LoVo (cell line): ENCODE results near the gene MROH8.

Source experiments
- DNase-seq: peaks from one replicate; pipeline ENCODE4 v3.0.0-alpha.2; 2016; ENCODE audit warnings: low spot score

Gene MROH8

DNA sequence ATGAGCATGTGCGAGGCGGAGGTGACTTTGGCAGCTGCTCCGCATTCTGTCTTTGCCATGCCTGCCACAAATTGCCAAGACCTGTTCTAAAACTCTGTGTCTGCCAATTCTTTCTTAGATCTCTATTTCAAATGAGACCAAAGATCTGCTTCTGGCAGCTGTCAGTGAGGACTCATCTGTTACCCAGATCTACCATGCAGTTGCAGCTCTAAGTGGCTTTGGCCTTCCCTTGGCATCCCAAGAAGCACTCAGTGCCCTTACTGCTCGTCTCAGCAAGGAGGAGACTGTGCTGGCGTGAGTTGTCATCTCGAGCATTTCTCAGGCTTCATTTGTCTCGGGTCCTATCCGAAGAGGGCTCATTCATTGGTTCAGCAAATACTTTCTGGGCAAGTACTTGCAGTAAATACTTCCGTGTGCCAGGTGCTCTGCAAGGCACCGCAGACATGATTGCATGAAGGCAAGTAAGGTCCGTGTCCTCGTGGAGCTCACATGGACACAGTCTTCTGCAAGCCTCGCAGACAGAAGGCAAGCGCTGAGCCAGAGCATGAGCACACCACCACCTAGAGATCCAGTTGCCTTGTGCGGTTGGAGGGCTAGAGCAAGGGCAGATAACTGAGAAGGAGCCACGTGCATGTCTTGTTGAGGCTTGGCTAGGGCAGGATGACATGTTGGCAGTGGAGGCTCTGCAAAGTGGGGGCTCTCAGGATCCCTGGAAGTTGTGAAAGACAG lies 19.7 kb upstream of the MROH8 start:
- no peak for DNase-seq

DNA sequence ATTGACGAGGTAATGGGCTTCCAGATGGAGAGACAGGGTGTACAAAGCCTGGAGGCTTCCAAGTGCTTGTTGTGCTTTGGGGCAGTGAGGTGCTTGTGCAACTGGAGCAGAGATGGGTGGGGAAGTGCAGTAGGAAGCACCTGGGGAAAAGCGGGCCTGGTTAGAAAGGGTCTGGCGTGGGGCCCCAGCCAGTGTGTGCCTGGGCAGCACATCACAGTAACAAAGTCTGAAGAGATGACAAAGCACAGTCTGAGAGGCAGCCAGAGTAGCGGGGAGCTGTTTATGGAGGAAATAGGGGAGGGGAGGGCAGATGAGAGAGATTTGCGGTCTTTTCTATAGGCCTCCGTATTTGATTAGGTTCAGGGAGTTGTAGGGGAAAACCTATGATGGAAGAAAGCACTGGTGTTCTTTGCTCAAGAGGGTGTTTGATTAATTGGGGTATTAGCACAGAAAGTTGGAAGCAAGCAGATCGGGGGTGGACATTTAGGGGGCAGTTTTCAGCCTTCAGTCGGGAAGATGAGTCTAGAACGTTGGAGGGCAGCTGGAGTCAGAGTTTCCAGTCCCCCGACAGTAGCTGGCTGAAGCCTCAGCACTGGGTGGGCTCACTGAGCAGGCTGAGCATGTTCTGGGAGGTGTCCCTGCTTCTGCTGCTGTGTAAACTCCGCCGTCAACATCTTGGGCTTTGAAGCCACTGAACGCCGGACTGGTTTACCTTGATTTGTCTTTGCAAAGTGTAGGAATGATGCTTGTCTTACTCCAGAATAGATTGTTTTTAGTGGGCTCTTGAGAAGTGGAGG lies 15.5 kb upstream of the MROH8 start:
- no peak for DNase-seq

DNA sequence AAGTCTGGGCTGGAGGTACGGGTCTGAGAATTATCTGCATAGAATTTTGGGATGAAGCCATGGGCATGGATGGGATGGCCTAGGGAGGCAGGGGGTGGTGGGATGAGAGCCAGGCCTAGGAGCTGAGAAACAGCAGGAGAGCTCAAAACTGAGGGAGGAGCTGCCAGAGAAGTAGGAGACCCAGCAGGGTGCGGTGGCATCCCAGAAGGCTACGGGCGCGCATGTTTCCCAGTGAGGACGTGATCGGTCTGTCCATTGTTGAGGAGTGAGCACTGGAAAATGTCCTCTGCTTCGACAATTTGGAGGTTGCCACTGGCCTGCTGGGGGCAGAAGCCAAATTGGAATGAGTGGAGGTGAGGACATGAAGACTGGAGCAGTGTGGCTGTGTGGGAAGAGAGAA lies 14.5 kb upstream of the MROH8 start:
- DNase-seq = no peak

DNA sequence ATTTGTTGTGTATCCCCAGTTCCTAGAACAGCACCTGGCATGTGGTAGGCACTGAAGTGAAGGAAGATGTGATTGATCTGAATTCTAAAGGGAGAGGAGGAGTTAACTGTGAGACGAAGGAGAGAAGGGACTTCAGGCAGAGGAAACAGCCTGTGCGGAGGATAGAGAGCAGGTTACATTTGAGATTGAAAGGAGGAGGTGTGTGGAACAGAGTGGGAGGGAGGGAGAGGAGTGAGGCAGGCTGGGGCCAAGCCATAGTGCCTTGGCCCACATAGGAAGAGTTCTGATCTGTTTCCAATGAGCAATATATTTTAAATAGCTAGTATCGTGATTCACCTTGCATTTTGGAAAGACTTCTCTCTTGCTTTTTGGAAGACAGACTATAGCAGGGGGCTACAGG lies 13.9 kb upstream of the MROH8 start:
- no peak for DNase-seq

DNA sequence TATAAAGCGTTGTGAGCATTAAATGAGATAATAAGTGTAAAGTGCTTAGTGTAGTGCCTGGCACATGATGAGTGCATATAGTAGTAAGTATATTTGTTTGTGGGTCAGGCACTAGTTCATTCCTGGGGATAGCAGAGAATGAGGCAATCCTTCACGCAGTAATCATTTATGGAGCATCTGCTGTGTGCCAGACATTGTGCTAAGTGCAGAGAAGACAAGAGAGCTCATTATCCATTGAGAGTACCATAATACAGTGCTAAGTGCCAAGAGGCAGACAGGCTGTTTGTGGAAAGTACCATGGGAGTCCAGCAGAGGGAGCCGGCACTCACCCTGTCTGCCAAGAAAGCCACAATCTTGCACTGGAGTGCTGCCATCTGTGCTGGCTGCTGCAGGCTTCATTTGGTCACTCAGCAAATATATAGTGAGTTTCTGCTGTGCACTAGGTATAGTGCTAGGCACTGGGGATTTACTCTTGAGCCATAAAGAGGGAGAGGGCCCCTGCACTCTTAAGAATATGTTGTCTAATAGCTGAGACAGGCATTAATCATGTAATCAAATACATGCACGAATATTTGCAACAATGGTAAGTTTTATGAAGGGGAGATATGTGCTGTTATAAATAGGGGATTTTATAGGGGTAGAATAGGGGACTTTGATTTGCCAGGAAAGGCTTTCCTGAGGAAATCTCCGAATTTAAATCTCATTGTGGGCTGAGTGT lies 12.9 kb upstream of the MROH8 start:
- peak; percentile 64 for DNase-seq

DNA sequence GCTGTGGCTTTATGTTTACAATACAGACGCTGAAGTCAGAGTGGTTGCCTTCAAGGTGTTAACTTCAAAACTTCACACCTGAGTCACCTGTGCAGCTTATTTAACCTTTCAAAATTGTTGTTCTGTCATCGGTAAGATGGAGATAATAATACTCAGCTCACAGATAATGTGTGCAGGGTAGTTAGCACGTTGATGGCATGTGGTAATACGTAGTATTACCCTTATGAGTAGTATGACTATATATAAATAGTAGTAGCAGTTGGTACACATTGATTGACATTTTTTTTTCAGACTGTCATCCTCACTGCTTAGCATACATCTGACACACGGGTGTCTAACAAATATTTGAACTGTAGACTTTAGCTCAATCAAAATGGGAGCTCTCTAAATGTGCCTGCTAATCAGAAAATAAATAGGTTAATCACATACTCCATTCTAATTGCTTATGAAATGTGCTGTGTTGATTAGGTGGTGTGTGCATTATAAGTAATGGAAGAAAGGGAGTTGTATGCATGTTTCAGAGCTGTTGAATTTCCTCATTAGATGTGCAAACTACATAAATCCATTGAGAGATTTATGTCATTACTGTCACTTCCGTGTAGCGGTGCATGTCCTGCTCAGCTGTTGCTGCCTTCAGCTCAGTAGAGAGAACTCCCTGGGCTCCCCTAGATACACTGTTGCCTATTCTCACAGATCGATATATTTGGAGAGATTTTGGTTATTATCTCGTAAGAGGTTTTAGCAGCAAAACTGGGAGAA lies 11.2 kb upstream of the MROH8 start:
- DNase-seq = no peak

DNA sequence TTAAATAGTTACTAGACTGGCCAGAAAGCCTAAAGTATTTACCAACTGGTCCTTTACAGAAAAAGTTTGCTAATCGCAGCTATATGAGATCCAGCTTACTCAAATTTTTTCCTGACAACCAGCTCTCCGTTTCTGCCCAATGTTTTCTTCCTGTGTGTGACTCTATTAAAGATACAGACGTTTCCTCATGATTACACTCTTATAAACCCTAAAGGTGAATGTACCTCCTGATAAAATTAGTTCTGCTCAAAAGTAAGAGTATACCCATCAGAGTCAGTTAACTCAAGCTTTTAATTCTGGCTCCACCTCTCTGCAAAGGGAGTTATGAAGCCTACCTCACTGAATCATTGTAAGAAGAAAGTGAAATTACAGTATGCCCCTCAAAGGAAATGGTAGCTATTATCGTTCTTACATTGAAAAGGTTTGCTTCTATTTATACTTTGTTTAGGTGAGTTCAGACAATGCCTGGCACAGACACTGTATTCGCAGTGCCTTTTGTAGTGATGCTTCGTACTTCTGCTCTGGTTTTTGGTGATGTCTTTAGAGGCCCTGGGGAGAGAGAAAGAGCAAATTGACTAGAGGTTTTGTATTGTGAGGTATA lies 10.2 kb upstream of the MROH8 start:
- DNase-seq = no peak

DNA sequence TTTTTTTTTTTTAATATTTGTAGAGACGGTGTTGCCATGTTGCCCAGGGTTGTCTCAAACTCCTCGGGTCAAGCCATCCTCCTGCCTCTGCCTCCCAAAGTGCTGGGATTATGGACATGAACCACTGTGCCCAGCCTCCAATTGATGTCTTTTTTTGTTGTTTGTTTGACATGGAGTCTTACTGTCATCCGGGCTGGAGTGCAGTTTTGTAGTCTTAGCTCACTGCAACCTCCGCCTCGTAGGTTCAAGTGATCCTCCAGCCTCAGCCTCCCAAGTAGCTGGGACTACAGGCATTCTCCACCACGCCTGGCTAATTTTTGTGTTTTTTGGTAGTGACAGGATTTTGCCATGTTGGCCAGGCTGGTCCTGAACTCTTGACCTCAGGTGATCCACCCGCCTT lies 9.4 kb upstream of the MROH8 start:
- no peak for DNase-seq

DNA sequence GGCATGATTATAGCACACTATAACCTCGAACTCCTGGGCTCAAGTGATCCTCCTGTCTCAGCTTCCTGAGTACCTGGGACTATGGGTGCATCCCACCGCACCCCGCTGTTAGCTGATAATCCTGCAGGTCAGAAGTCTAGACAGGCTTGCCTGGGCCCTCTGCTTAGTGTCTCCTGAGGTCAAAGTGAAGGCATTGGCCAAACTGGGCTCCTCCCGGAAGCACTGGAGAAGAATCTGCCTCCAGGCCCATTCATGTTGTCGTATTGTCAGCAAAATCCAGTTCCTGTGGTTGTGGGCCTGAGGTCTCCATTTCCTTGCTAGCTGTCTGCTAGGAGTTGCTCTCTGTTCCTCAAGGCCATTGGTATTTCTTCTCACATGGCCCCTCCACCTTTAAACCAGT lies 6.3 kb upstream of the MROH8 start:
- no peak for DNase-seq

DNA sequence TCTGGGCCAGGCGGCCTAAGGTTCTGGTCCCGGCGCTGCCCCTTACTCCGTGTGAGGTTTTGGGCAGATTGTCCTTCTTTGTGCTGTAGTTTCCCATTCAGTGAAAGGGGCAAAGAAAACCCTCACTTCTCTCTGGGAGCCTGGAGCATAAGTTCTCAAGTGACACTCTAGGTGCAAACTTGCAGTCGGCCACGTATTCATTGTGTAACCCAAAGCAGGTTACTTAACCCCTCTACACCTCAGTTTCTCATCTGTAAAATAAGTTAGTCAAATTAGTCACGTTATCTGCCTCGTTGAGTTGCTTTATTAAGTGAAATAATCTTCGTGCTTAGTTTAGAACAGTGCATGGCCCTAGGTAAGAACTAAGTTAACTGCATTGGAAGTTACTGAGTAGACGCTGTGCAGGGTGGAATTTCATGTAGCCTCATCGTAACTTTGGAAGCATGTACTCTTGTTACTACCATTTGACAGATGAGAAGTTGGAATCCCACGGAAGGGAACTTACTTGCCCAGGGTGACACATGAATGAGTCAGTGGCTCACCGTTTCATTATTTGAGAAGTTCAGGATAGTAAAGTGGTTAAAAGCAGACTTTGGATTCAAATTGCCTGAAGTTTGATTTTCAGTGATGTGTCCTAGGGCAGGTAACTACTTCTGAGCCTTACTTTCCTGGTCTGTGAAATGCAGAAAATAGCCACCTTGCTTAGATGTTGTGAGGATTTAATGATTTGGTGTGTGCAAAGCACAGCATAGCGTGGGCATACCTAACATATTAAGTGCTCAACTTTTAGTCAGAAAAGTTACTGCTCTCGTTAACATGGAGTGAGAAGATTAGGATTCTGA lies 556 bp upstream of the MROH8 start:
- DNase-seq = peak; percentile 32

DNA sequence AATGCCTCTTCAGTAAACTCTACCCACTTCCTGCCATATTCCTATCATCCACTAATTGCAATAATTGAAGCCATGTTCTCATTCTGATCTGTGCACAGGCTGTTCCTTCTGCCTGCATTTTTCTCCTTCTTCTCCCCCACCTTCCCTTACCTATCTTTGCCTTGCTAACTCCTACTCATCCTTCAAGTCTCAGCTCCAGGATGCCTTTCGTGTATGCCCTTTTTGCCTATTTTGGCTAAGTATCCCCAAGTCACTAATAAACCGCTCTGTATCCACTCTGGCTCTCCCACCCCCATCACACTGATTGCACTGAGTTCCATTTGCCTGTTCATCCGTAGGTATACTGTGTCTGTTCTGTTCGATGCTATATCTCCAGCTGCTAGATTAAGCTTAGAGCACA lies 6.5 kb downstream of the MROH8 start:
- DNase-seq = no peak

DNA sequence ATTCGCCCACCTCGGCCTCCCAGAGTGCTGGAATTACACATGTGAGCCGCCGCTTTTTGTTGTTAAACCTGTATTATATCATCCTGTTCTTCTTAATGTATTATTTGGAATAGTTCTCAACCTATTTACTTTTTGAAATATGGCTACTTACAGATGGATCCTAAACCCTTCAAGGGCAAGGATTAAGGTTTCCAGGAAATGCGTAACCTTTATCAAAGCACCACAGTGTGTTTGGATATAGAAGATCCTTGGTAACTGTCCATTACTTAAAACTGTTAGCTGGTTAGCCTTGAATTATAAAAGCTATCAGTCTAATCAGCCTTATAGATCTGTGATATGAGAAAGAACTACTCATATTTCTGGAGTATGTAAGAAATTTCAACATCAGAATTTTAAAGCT lies 12.5 kb downstream of the MROH8 start:
- DNase-seq = no peak

DNA sequence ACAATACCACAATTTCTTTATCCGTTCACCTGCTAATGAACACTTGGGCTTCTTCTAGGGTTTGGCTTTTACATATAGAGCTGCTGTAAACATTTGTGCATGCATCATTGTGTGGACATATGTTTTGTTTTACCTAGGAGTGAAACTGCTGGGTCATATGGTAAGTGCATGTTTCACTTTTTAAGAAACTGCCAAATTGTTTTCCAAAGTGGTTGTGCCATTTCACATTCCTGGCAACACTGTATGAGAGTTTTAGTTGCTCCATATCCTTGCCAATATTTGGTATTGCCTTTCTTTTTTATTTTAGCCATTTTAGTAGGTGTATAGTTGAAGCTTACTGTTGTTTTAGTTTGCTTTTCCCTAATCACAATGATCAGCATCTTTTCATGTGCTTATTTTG lies 14.3 kb downstream of the MROH8 start:
- no peak for DNase-seq

DNA sequence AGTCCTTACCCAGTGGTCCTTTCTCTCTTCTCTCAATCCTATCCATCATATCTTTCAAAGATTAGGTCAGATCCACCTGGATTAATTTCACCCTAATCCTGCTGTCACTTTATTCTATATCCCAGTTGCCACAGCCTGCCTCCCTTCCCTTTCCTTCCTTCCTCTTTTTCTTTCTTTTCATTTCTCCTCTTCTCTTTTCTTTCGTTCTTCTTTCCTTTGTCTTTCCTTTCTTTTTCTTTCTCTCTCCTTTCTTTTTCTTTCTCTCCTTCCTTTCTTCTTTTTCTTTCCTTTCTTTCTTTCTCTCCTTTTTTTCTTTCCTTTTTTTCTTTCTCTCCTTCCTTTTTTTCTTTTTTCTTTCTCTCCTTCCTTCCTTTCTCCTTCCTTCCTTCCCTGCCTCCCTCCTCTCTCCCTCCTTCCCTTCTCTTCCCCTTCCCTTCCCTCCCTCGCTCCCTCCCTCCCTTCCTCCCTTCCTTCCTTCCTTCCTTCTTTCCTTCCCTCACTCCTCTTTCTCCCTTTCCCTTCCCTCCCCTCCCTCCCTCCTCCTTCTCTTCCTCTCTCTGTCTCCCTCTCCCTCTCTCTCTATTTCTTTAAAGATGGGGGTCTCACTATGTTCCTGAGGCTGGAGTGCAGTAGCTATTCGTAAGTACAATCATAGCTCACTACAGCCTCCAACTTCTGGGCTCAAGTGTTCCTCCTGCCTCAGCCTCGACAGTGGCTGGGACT lies 15.4 kb downstream of the MROH8 start:
- DNase-seq = no peak

DNA sequence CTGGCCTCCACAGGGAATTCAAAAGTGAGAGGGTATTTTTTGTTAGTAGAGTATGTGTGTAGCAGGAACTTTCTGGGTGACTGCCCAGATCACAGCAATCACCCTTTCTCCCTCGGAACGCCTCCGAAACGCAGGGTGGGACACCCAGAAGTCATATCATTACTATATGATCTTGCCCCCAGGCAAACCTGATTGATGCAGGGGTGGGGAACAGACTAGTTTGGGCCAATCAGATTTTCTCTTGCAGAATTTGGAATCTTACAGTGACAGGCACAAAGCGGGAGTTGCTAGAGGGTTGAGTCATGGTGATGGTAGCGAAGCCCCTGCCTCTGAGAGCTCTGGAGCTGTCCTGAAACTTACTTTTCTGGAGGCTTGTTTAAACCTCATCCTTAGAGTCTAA lies 16.7 kb downstream of the MROH8 start:
- DNase-seq = no peak

DNA sequence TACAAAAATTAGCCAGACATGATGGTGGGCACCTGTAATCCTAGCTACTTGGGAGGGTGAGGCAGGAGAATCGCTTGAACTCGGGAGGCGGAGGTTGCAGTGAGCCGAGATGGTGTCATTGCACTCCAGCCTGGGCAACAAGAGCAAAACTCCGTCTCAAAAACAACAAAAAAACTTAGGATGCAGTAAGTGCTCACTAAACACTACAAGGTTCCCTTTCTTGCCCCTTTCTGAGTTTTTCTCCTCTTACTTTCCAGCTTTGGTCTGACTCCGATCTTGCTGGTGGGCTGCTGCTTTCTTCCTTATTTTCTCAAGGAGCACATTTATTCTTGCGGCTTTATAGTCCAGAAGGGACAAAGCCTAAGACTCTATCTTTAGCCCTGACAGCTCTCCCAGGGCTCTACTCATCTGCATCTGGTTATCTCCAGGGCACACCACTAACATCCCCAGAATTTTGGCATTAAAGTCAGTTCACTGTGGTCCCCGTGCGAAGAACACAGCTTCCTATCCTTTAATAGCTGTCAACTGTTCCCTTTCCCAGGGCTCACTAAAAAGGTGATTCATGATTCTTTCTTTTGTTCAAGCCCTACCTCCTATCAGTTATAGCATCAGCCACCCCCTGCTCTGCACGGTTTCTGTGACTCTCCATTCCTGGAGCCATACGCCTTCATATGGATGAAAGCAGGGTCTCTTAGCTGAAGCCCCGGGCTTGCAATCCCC lies 17.4 kb downstream of the MROH8 start:
- DNase-seq = no peak

DNA sequence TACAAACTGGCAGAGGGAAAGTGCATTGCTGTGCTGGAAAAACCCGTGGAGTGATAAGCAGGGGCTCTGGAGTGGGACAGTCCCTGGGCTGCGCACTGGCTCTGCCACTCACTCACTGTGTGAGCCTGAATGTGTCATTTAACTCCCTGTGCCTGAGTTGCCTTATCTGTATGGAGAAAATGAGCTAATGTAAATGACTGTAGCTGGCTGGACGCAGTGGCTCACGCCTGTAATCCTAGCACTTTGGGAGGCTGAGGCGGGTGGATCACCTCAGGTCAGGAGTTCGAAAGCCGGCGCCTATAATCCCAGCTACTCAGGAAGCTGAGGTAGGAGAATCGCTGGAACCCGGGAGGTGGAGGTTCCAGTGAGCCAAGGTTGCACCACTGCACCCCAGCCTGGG lies 18.7 kb downstream of the MROH8 start:
- DNase-seq = no peak

DNA sequence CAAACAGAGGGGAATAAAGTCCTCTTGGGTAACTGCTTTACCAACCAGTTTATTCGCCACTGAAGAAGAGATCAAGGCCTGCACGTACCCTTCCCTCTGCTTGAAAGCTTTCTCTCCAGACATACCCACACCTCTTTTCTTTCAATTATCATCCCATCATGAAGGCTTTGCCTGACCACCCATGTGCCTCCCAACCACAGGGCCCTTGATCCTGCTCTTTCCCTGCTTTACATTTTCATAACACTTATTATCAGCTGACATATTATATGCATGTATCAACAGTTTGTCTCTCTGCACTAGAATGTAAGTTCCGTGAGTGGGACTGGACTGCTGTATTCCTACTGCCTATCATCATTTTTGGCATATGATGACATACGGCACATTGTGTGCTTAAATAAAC lies 21.1 kb downstream of the MROH8 start:
- no peak for DNase-seq

DNA sequence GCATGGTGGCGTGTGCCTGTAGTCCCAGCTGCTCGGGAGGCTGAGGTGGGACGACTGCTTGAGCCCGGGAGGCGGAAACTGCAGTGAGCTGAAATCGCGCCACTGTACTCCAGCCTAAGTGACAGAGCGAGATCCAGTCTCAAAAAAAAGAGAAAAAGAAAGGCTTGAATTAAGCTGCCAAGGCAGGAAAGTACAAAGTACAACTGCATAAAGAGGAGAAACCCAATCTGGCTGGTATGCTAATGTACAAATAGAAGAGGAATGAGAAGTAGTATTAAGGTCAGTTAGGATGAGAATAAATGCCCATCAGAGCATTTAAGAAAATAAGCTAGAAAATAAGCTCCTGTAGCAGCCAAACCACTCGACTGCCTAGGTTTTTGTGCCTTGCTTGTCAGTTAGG lies 23.4 kb downstream of the MROH8 start:
- no peak for DNase-seq
